Panc1 (cell line): ENCODE data around the gene RHOXF2B.

ENCODE experiments used
- CTCF ChIP-seq: fragments of 450-650 bp; IDR thresholded peaks from 2 replicates; pipeline ENCODE4 v1.5.1; 2017; ENCODE audit warnings: mild to moderate bottlenecking
- POLR2AphosphoS5 ChIP-seq: IDR thresholded peaks from 2 replicates; pipeline ENCODE4 v1.6.1; 2012; ENCODE audit warnings: mild to moderate bottlenecking, low read depth, low read length, moderate library complexity
- REST ChIP-seq, 2 experiments: IDR thresholded peaks; 2 replicates each; pipeline ENCODE4 v1.6.1; 2011 to 2012; ENCODE audit warnings: low read depth in 2 of 2, control low read depth in 1 of 2, low read length in 1 of 2, mild to moderate bottlenecking in 1 of 2, moderate library complexity in 1 of 2; ENCODE audit not compliant: insufficient read depth in 1 of 2

- TF ChIP-seq CTCF (no peak), REST (IDR thresholded peaks at IDR 0.05; ENCODE audit: insufficient read depth in 1 of 2, low read depth in 2 of 2, low read length in 1 of 2) (no peak), POLR2AphosphoS5 (no peak)
Measured at GRCh38 chrX:120120223-120120622, 42.7 kb upstream of the RHOXF2B start.
